Measurements from ENCODE around the gene ALOXE3.

ALOXE3 gene

DNA sequence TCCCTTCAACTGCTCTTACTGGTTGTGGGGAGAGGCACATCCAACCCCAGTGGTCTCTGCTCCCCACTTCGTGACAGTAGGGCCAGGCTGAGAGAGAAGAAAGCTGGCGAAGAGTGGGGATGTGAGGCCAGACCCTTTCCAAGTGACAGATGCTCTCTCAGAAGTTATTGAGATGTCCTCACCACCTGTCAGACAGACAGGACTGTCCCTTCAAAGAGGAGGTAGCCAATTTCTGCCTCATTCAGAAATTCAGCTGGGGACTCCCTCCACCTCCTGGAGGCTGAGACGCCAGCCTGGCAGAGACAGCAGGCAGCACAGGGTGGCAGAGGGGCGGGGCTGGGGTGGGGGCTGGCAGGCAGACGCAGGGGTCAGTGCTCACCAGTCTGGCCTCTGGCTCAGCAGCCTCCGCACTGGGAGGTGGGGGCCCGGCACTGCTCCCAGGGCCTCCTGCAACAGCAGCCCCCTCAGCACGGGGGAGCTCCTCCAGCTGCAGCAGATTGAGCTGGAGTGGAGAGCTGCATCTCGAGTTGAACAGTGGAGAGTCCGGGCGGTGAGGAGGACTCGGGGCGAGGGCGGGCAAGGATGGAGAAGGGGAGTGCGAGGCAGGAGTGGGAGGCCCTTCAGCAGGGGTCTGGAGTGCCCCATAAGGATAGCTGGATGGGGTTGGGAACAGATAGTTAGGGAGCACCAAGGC, 24.7 kb upstream of the ALOXE3 start:
- no peak for DNase-seq

- DNase-seq = no peak
Measured at GRCh38 chr17:8142158-8142886, 24.0 kb upstream of the ALOXE3 start.

GRCh38 chr17:8141741-8142140, 23.4 kb upstream of the ALOXE3 start:
- no peak for DNase-seq

- DNase-seq = no peak
Measured at GRCh38 chr17:8141045-8141444, 22.7 kb upstream of the ALOXE3 start.

DNA sequence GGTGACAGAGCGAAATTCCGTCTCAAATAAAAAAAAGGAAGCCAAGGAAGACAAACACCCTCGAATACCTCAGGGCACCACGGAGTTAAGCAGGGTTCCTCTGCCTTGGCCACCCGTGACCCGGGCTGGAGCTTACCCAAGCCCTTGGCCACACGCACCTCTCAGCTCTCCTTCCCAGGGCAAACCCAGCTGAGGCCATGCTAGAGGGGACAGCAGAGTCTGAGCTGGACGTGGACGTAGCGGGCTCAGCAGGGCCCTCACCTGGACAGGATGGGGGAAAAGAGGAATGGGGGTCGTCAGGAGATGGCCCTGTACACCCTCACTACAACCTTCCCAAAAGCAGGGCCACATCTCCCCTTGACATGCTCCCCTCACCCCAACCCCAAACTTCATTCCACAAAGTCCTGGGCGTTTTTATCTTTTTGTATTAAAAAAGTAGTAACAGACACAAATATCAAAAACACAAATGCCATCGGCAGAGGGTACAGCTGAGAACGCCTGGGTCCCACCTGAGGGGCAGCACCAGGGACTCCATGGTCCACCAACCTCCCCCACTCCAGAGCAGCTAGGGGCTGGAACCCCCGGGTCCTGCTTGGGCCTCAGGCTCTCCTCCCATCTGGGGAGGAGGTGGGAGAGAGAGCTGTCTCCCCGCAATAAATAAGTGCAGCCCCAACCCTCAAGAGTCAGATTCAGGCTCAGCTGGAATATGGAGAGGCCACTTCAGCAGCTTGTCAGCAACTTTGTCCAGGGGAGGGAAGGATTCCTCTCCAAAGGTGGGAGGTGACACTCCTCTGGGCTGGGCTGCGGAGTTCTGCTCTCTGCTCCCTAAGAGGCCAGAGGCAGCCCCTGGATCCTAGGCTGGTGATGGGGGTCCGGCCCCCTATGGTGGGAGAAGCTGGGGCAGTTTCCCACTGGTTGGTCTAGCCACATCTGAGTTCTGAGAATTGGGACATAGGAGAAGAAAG, 22.0 kb upstream of the ALOXE3 start:
- no peak for DNase-seq

GRCh38 chr17:8138672-8139371, 20.5 kb upstream of the ALOXE3 start:
- DNase-seq = peak in 50 of 51 donors; percentile 60 to 98 (median 89)

DNA sequence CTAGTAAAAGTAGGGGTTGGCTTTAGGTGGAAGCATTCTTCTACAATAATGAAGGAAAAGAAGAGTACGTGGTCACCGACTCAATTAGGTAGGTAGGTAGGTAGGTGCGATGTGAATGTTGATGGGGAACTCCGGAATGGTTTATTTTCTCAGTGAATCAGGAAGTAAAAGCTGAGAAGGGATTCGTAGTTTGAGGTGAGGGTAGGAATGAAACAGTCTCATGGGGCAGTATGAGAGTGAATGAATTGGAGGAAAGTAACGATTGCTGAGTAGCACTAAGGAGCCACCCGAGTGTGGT, 20.0 kb upstream of the ALOXE3 start:
- no peak for DNase-seq

- DNase-seq = no peak
Measured at GRCh38 chr17:8137645-8138373, 19.5 kb upstream of the ALOXE3 start.

DNA sequence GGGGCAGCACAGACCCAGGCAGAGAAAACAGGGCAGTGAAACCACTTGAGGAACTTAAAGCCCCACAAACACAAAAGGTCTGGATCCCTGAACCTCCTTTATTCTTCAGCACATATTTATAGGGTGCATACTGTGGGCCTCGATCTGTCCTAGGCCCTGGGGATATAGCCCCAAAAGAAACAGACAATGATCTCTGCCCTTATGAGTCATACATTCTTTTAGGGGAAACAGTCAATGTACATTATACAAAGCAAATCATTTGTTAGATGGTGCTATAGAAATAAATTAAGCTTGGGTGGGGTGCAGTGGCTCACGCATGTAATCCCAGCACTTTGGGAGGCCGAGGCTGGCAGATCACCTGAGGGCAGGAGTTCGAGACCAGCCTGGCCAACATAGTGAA, 15.6 kb upstream of the ALOXE3 start:
- no peak for DNase-seq

GRCh38 chr17:8133399-8133798, 15.1 kb upstream of the ALOXE3 start:
- DNase-seq = no peak

GRCh38 chr17:8131844-8132441, 13.6 kb upstream of the ALOXE3 start:
- DNase-seq = no peak

DNA sequence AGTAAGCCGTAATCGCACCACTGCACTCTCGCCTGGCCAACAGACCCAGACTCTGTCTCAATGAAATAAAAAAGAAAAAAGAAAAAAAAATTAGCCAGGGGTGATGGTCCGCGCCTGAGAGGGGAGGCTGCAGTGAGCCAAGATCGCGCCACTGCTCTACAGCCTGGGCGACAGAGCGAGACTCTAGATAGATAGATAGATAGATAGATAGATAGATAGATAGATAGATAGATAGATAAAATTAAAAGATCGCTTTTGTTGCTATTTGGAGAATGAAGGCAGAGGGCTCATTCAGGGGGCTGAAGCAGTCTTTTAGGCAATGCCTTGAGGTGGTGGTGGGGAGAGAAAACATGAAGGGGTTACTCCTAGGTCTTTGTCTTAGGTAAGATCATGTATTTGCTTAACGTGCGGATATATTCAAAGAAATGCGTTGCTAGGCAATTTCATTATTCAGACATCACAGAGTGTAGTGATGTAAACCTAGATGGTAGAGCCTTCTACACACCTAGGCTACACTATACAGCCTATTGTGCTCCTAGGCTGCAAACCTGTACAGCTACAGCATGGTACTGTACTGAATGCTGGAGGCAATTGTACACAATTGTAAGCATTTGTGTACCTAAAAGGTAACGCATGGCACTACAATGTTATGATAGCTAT, 9.9 kb upstream of the ALOXE3 start:
- DNase-seq = no peak

DNA sequence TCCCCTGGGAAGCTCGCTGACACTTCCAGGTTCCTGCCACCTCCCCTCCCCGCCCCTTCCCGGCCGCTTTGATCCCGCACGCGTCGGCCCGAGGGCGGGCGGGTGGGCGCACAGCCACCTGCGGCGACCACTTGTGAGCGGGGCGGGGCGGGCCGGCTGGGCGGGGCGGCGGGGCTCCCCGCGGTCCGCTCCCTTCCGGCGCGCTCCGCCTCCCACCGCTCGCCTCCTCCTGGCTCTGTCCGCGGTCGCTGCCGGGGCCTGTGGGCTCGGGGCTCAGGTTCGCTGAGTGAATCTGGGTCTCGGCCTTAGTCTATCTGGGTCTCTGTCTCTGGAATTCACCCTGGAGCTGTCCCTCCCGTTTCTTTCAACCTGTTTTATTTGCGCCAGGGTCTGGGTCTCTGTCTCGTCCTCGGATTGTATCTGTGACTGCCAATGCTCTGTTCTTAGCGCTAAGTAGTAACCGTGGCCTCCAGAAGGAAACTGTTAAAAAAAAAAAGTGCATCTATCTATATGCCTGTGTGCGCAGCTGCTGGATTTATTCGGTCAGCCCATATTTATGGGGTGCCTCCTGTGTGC, 8.3 kb upstream of the ALOXE3 start:
- peak in 14 of 51 donors; percentile 17 to 62 (median 42) for DNase-seq

GRCh38 chr17:8125947-8126490, 7.7 kb upstream of the ALOXE3 start:
- DNase-seq = peak in 3 of 51 donors; percentile 45 to 71 (median 47)

GRCh38 chr17:8125154-8125946, 7.0 kb upstream of the ALOXE3 start:
- peak in 49 of 51 donors; percentile 34 to 87 (median 70) for DNase-seq

GRCh38 chr17:8124350-8125153, 6.2 kb upstream of the ALOXE3 start:
- peak in 4 of 51 donors; percentile 9 to 29 (median 19) for DNase-seq

DNA sequence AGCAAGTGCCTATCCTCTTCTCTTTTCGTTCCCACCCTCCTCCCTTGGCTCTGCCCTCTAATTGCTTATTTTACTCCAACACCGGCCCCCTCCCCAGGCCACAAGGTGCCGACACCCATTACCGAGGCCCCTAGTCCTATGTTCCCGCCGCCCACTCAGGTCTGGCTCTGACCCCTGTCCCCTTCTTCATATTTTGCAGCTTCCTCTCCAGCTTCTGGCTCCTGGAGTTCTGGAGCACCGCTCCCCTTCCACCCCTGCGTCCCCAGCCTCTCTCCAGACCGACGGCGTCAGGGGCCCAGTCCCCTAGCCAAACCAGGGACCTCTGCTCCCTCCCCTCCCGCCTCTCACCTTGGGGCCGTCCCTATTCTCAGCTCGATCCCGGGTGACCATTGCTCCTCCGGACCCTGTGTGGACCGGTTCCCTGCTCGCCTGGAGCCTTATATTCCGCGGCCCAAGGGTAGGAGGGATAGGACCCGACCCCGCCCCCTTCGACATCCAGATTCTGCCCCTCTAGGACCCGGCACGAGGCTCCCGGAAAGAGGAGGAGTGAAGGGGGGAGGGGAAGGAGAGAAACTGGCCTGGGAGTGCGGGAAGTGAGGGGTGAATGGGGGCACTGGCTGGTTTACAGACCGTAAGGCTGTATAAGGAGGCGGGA, 5.5 kb upstream of the ALOXE3 start, which contains the start of gene HES7:
HES7 (minus strand) TSS at position 412 of the 655 bp plus-strand sequence; CDS start at position 390, 22 bp downstream.
- no peak for DNase-seq

Data from hypothalamus (tissue), 51 donors.